GM12891 (cell line): ENCODE results near the gene APBB1IP.

Experiments used
- POLR2A ChIP-seq: IDR thresholded peaks from 2 replicates; pipeline ENCODE4 v1.6.1; 2011; ENCODE audit warnings: low read depth, low read length, control low read depth
- POLR2AphosphoS5 ChIP-seq: IDR thresholded peaks from 2 replicates; pipeline ENCODE4 v1.6.1; 2011; ENCODE audit warnings: low read depth, low read length, control low read depth
- TAF1 ChIP-seq: IDR thresholded peaks from 2 replicates; pipeline ENCODE4 v1.6.1; 2011; ENCODE audit warnings: low read depth, low read length, control low read depth

GRCh38 chr10:26499426-26499825 lies 61.3 kb downstream of the APBB1IP start:
- TF ChIP-seq POLR2AphosphoS5 (no peak), POLR2A (no peak), TAF1 (no peak)
